CD4-positive, CD25-positive, alpha-beta regulatory T cell (primary cell): ENCODE results near the gene CA9. TPM values are rescaled to one million over a fixed set of nuclear protein-coding genes. Genes with fewer than 3 reads are reported as not detected.

Experiments
- ATAC-seq, 2 donors: fragments of 150-1000 bp; cut with Tn5 transposase; one replicate each; pipeline ENCODE4 v1.10.0; 2021; ENCODE audit warnings: low read depth in 2 of 2, moderate number of reproducible peaks in 2 of 2, moderate library complexity in 1 of 2
- DNase-seq, 3 donors: peaks; one replicate each; pipeline versions ENCODE4 v3.0.0 to v3.0.0-alpha.2; 2012 to 2022; ENCODE audit warnings: mixed read lengths in 1 of 3
- H3K27ac ChIP-seq: one replicate; pipeline ENCODE4 v1.7.0; 2013; ENCODE audit warnings: mild to moderate bottlenecking, low read length; ENCODE audit not compliant: insufficient read depth, poor library complexity, severe bottlenecking
- H3K27me3 ChIP-seq: one replicate; pipeline ENCODE4 v1.7.0; 2013; ENCODE audit warnings: low read length; ENCODE audit not compliant: control insufficient read depth, insufficient read depth
- H3K36me3 ChIP-seq: one replicate; pipeline ENCODE4 v1.7.0; 2013; ENCODE audit warnings: mild to moderate bottlenecking, low read length, moderate library complexity; ENCODE audit not compliant: control insufficient read depth, insufficient read depth
- H3K4me1 ChIP-seq: 2 replicates; pipeline ENCODE4 v1.7.0; 2013; ENCODE audit warnings: mild to moderate bottlenecking, low read length; ENCODE audit not compliant: insufficient read depth, control insufficient read depth, poor library complexity, severe bottlenecking
- H3K4me3 ChIP-seq: one replicate; pipeline ENCODE4 v1.7.0; 2013; ENCODE audit warnings: low read depth, mild to moderate bottlenecking, low read length, moderate library complexity
- H3K9me3 ChIP-seq, 2 experiments: 1 replicate in 1 of 2; 2 replicates in 1 of 2; pipeline ENCODE4 v1.7.0; 2013; ENCODE audit warnings: low read length in 2 of 2, mild to moderate bottlenecking in 1 of 2, moderate library complexity in 1 of 2; ENCODE audit not compliant: control insufficient read depth in 2 of 2
- H3K27ac Mint-ChIP-seq, 3 donors: one replicate each; pipeline ENCODE4 v1.8.0; 2020 to 2022; ENCODE audit warnings: mild to moderate bottlenecking in 3 of 3, mixed read lengths in 3 of 3, moderate library complexity in 2 of 3
- H3K27me3 Mint-ChIP-seq: one replicate; pipeline ENCODE4 v1.8.0; 2022; ENCODE audit warnings: mild to moderate bottlenecking, mixed read lengths
- H3K36me3 Mint-ChIP-seq: one replicate; pipeline ENCODE4 v1.8.0; 2020; ENCODE audit warnings: mixed read lengths
- H3K4me1 Mint-ChIP-seq, 4 donors: one replicate each; pipeline ENCODE4 v1.8.0; 2020 to 2022; ENCODE audit warnings: mixed read lengths in 4 of 4, mild to moderate bottlenecking in 1 of 4
- H3K4me3 Mint-ChIP-seq, 4 donors: one replicate each; pipeline ENCODE4 v1.8.0; 2020 to 2022; ENCODE audit warnings: mild to moderate bottlenecking in 4 of 4, mixed read lengths in 4 of 4, moderate library complexity in 3 of 4
- H3K9me3 Mint-ChIP-seq, 7 donors: one replicate each; pipeline ENCODE4 v1.8.0; 2020 to 2022; ENCODE audit warnings: mixed read lengths in 7 of 7, mild to moderate bottlenecking in 3 of 7, moderate library complexity in 2 of 7
- polyA plus RNA-seq, 4 donors: library from polyadenylated mRNA; unstranded; fragments of 300-500 nt; fragmentation: Illumina TruSeq; gene quantifications; one replicate each; pipeline ENCODE4 v1.2.3, GENCODE V29; 2021
- total RNA-seq: library from RNA; stranded (reverse); gene quantifications from one replicate; pipeline ENCODE4 v1.2.3, GENCODE V29; 2022

The CA9 gene
- total and polyA plus RNA-seq, 5 donors from 2014 or later: 0.48 TPM; not detected in 4

DNA sequence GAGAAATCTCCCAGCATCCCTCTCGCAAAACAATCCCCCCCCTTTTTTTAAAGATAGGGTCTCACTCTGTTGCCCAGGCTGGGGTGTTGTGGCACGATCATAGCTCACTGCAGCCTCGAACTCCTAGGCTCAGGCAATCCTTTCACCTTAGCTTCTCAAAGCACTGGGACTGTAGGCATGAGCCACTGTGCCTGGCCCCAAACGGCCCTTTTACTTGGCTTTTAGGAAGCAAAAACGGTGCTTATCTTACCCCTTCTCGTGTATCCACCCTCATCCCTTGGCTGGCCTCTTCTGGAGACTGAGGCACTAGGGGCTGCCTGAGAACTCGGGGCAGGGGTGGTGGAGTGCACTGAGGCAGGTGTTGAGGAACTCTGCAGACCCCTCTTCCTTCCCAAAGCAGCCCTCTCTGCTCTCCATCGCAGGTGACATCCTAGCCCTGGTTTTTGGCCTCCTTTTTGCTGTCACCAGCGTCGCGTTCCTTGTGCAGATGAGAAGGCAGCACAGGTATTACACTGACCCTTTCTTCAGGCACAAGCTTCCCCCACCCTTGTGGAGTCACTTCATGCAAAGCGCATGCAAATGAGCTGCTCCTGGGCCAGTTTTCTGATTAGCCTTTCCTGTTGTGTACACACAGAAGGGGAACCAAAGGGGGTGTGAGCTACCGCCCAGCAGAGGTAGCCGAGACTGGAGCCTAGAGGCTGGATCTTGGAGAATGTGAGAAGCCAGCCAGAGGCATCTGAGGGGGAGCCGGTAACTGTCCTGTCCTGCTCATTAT, 6.8 kb downstream of the CA9 start:
- no peak overlapping the region for H3K4me3 Mint-ChIP-seq
- peaks cover 0 to 1% (median 0%) of the 10 kb centered on the region in 7 donors for H3K9me3 Mint-ChIP-seq
- H3K27me3 ChIP-seq: no peaks in the 10 kb centered on the region
- peaks cover 8% of the 10 kb centered on the region for H3K4me1 ChIP-seq
- no peak for DNase-seq
- no peaks in the 10 kb centered on the region for H3K36me3 Mint-ChIP-seq
- ATAC-seq: no peak
- peaks cover 16% of the 10 kb centered on the region for H3K27me3 Mint-ChIP-seq
- H3K4me3 ChIP-seq: no peak overlapping the region
- H3K36me3 ChIP-seq: no peaks in the 10 kb centered on the region
- peak overlapping the region in 1 of 3 donors; percentile 43 for H3K27ac Mint-ChIP-seq
- H3K4me1 Mint-ChIP-seq: peaks cover 0 to 7% (median 2%) of the 10 kb centered on the region in 4 donors
- no peaks in the 10 kb centered on the region for H3K9me3 ChIP-seq
- no peak overlapping the region for H3K27ac ChIP-seq

DNA sequence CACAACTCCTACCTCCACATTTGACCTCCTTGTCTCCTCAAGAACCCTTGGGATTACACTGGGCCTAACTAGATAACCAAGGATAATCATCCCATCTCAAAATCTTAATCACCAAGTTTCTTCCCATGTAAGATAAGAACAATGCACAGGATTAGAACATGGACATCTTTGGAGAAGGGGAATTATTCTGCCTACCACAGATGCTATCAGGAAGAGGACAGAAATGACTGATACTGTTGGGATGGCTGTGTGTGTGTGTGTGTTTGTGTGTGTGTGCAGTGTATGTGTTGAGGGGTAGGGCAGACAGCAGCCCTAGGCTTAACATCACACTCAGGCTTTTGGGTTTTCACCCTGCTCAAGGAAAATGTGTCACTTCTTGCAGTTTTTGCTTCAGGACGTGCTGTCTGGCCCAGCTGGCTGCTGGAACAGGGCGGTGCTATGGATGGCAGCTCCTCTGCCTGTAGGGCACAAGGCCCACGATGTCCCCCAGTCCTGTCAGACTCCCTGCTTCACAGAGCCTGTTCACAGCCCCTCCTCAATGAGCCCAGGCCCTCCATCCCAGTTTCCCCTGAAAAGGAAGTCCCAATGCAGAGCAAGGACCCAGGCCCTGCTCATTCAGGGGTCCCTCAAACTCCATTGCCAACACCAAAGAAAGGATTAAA, 7.7 kb downstream of the CA9 start:
- Histone ChIP-seq H3K4me3 (no peak overlapping the region), H3K4me1 (no peaks in the 10 kb centered on the region), H3K9me3 (no peaks in the 10 kb centered on the region), H3K27me3 (no peaks in the 10 kb centered on the region), H3K27ac (no peak overlapping the region), H3K36me3 (no peaks in the 10 kb centered on the region)
- ATAC-seq (no peak), DNase-seq (no peak)
- H3K27me3 Mint-ChIP-seq: peaks cover 12% of the 10 kb centered on the region
- H3K9me3 Mint-ChIP-seq: no peaks in the 10 kb centered on the region
- peak overlapping the region in 1 of 3 donors; percentile 74 for H3K27ac Mint-ChIP-seq
- no peaks in the 10 kb centered on the region for H3K36me3 Mint-ChIP-seq
- H3K4me3 Mint-ChIP-seq: no peak overlapping the region
- peaks cover 0 to 2% (median under 1%) of the 10 kb centered on the region in 4 donors for H3K4me1 Mint-ChIP-seq

DNA sequence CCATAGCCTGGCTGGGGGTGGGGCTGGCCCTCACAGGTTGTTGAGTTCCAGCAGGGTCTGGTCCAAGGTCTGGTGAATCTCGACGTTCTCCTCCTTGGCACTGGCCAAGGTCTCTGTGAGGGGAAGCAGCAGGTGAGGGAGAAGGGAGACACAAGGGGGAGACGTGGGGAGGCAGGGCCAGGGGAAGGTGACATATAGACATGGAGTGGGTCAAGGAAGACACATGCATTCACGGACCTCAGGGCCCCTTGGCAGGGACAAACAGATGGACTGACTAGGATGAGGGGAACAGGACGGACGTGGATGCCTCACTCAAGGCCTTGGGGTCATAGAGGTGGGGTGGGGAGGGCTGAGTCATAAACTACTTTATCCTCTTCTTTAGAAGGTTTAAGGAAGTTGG, 8.3 kb downstream of the CA9 start:
- DNase-seq: no peak
- H3K27ac Mint-ChIP-seq: no peak overlapping the region
- Histone ChIP-seq H3K4me3 (no peak overlapping the region), H3K4me1 (no peaks in the 10 kb centered on the region), H3K27me3 (no peaks in the 10 kb centered on the region), H3K9me3 (no peaks in the 10 kb centered on the region), H3K36me3 (no peaks in the 10 kb centered on the region), H3K27ac (no peak overlapping the region)
- H3K9me3 Mint-ChIP-seq: no peaks in the 10 kb centered on the region
- no peak for ATAC-seq
- H3K36me3 Mint-ChIP-seq: no peaks in the 10 kb centered on the region
- H3K27me3 Mint-ChIP-seq: peaks cover 6% of the 10 kb centered on the region
- H3K4me1 Mint-ChIP-seq: peaks cover 0 to 2% (median 0%) of the 10 kb centered on the region in 4 donors
- H3K4me3 Mint-ChIP-seq: no peak overlapping the region

DNA sequence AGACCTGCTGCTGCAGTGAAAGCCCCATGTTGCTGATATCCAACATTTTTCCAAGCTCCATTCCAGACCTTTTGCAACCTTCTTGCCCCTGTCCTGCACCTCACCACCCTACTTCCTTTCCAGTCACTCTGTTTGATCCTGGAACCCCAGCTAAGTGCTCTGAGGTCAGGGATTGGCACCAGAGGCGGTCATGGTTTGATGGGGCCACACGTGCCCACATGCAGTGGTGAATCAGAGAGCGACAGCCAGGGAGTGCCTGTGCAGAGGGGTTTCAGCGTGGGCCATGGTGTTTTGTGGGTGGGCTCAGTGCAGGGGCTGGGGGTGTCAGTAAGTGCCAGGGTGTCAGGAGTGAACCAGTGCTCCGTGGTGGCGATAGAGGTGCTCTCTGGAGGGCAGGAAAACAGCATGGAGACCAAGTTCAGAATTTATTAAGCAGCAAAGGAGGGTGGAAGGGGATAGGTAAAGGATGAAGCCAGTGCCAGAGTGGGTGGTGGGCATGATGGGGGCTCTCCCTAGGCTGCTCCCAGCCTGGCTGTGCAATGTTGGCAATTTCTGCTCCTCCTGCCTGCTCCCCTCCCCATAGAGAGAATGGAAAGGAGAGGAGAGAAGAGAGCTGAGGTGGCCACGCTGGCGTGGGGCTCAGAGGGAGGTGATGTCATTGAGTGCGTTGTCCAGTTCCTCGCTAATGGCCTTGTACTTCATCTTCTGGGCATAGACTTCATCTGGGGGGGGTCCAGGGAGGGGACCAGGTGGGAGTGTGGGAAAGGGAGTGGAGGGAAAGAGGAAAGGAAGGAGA, 9.0 kb downstream of the CA9 start:
- no peak for ATAC-seq
- peak overlapping the region in 1 of 4 donors; percentile 70 for H3K4me3 Mint-ChIP-seq

DNA sequence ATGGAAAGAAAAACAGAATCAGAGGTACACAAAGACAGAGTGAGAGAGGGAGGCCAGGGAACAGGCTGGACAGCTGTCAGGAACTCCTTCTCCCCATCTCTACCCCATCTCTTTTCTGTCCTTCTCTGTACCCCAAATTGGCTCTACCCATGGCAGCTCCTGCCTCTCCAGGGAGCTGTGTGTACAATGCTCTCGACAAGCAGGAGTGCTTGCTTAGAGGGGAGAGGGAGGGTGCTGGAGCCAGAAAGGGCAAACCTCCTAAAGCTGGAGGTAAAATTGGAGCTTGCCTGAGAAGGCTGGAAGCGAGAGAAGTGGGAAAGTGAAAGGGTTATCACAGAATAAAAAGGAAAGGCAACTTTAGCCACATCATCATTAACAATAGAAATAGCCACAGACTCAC, 9.6 kb downstream of the CA9 start:
- DNase-seq: no peak
- no peak overlapping the region for H3K4me3 ChIP-seq
- H3K4me1 ChIP-seq: no peaks in the 10 kb centered on the region
- H3K4me3 Mint-ChIP-seq: no peak overlapping the region
- ATAC-seq: no peak
- no peaks in the 10 kb centered on the region for H3K9me3 Mint-ChIP-seq
- H3K36me3 ChIP-seq: no peaks in the 10 kb centered on the region
- no peaks in the 10 kb centered on the region for H3K27me3 ChIP-seq
- peaks cover 0 to 5% (median under 1%) of the 10 kb centered on the region in 4 donors for H3K4me1 Mint-ChIP-seq
- H3K27ac Mint-ChIP-seq: peak overlapping the region in 1 of 3 donors; percentile 25
- no peak overlapping the region for H3K27ac ChIP-seq
- no peaks in the 10 kb centered on the region for H3K9me3 ChIP-seq
- H3K27me3 Mint-ChIP-seq: no peaks in the 10 kb centered on the region
- H3K36me3 Mint-ChIP-seq: no peaks in the 10 kb centered on the region

More for the DNA sequence above, 9.0 kb downstream of the CA9 start:
- DNase-seq: no peak
- Histone ChIP-seq H3K36me3 (no peaks in the 10 kb centered on the region), H3K4me3 (no peak overlapping the region), H3K27me3 (no peaks in the 10 kb centered on the region), H3K4me1 (no peaks in the 10 kb centered on the region), H3K9me3 (no peaks in the 10 kb centered on the region), H3K27ac (no peak overlapping the region)
- Mint-ChIP-seq H3K9me3 (no peaks in the 10 kb centered on the region), H3K27me3 (no peaks in the 10 kb centered on the region), H3K36me3 (no peaks in the 10 kb centered on the region), H3K27ac (peak overlapping the region in 2 of 3 donors; percentile 25 to 82), H3K4me1 (peaks cover 0 to 3% (median under 1%) of the 10 kb centered on the region in 4 donors)

DNA sequence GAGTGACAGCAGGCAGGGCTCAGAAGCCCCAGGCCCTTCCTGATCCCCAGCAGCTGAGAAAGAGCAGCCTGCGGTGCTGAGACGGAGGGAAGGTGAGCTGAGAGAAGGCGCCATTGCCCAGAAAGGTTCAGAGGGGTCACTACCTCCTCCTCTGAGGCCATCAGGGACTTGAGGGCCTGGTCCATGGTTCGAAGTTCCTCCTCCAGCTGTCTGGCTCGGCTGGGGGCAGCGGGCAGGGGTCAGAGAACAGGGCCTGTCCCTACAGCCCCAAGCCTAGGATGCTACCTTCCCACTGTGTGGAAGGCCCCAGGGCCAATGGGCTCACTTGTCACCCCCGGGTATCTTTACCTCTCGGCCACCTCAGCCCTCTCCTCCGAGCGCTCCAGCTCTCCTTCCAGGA, 11.2 kb downstream of the CA9 start:
- Mint-ChIP-seq H3K36me3 (no peaks in the 10 kb centered on the region), H3K9me3 (no peaks in the 10 kb centered on the region)

DNA sequence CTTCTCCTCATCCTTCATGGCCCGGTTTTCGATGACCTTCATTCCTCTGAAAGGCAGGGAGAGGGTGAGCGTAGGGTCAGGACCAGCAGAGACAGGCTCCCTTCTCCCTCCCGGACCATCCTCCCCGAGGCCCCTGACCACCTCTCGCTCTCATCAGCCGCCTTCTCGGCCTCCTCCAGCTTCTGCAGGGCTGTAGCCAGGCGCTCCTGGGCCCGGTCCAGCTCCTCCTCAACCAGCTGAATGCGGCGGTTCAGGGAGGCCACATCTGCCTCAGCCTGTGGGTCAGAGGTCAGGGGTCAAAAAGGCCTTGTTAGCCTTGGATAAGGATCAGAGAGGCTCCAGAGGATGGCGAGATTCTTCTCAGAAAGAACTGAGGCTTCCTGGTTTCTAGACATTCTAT, 11.8 kb downstream of the CA9 start:
- H3K36me3 Mint-ChIP-seq: no peaks in the 10 kb centered on the region
- no peaks in the 10 kb centered on the region for H3K27me3 Mint-ChIP-seq
- Histone ChIP-seq H3K4me3 (no peak overlapping the region), H3K4me1 (peaks cover 6% of the 10 kb centered on the region), H3K9me3 (no peaks in the 10 kb centered on the region), H3K27me3 (no peaks in the 10 kb centered on the region), H3K27ac (no peak overlapping the region), H3K36me3 (no peaks in the 10 kb centered on the region)
- H3K9me3 Mint-ChIP-seq: no peaks in the 10 kb centered on the region
- ATAC-seq (no peak), DNase-seq (no peak)
- no peak overlapping the region for H3K27ac Mint-ChIP-seq
- H3K4me3 Mint-ChIP-seq: no peak overlapping the region
- H3K4me1 Mint-ChIP-seq: peaks cover 0 to 13% (median 6%) of the 10 kb centered on the region in 4 donors

More for the DNA sequence above, 11.2 kb downstream of the CA9 start:
- Histone ChIP-seq H3K36me3 (no peaks in the 10 kb centered on the region), H3K9me3 (no peaks in the 10 kb centered on the region), H3K4me1 (peaks cover 2% of the 10 kb centered on the region), H3K27me3 (no peaks in the 10 kb centered on the region), H3K4me3 (no peak overlapping the region), H3K27ac (no peak overlapping the region)
- Mint-ChIP-seq H3K27ac (no peak overlapping the region), H3K4me3 (no peak overlapping the region), H3K4me1 (peaks cover 0 to 13% (median 6%) of the 10 kb centered on the region in 4 donors), H3K27me3 (no peaks in the 10 kb centered on the region)
- ATAC-seq (no peak), DNase-seq (no peak)
